ENCODE data around the gene PTPRJ. TPM values are rescaled to one million over a fixed set of nuclear protein-coding genes. Genes with fewer than 3 reads are reported as not detected.

PTPRJ gene
- total RNA-seq, 1 donor from 2014 or later = 6.3 TPM

DNA sequence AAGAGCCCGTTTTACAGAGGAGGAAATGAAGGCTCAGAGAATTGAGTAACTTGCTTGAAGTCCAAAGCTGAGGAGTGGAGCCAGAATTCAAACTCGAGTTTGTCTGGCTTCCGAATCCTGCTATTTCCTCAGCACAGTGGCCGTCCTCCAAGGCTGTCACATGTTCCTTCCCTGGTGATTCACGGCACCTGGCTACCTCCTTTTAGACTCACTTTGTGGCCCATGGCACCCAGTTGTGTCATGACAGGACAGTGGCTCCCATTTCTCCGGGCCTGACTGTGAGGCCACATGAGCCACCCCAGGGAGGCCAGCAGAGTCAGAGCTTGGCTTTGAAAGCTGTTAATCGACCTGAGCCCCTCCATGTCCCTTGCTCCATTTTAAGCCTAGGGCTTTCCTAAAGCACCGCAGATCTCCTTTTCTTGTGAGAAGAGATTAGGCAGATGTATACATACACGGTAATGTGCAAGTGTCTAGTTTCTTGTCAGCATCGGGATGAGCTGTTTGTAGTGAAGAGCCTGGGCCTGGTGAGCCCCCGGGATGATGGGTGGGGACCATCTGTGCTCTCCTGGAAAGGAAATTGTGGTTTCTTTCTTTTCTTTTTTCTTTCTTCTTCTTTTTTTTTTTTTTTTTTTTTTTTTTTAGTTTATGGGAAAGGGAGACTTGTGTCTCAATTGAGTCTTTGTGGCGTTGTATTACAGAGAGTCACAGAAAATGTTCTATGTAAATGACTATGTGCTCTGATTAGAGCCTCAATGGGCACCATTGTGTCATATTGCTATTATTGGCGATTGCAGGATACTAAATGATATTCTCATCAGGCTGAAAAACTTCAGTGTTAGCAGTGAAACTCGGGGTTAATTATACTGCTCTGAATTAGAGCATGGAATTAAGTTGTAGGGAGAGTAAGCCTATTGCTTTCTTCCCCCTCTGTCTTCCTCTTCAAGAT lies 54.8 kb downstream of the PTPRJ start:
- Histone ChIP-seq H3K4me1 (ENCODE audit: control insufficient read depth in 3 of 3, insufficient read depth in 3 of 3, low read length in 3 of 3) (peaks cover 26 to 50% (median 32%) of the 10 kb centered on the region in 3 donors), H3K9me3 (ENCODE audit: control insufficient read depth in 3 of 3, low read length in 3 of 3) (no peaks in the 10 kb centered on the region), H3K9ac (ENCODE audit: low read depth in 1 of 3, low read length in 3 of 3) (no peak overlapping the region), H3K27ac (ENCODE audit: low read depth, low read length) (peak overlapping the region; percentile 73), H3K36me3 (ENCODE audit: control insufficient read depth in 3 of 3, insufficient read depth in 3 of 3, low read length in 3 of 3) (no peaks in the 10 kb centered on the region), H3K27me3 (ENCODE audit: control insufficient read depth in 3 of 3, insufficient read depth in 3 of 3, low read length in 3 of 3) (no peaks in the 10 kb centered on the region), H3K4me3 (ENCODE audit: low read length in 3 of 3) (no peak overlapping the region)

GRCh38 chr11:48036011-48036410 lies 55.7 kb downstream of the PTPRJ start:
- H3K36me3 ChIP-seq (ENCODE audit: control insufficient read depth in 3 of 3, insufficient read depth in 3 of 3, low read length in 3 of 3) = no peaks in the 10 kb centered on the region
- no peaks in the 10 kb centered on the region for H3K9me3 ChIP-seq (ENCODE audit: control insufficient read depth in 3 of 3, low read length in 3 of 3)
- peaks cover 26 to 49% (median 29%) of the 10 kb centered on the region in 3 donors for H3K4me1 ChIP-seq (ENCODE audit: control insufficient read depth in 3 of 3, insufficient read depth in 3 of 3, low read length in 3 of 3)
- H3K4me3 ChIP-seq (ENCODE audit: low read length in 3 of 3) = no peak overlapping the region
- peak overlapping the region; percentile 73 for H3K27ac ChIP-seq (ENCODE audit: low read depth, low read length)
- H3K27me3 ChIP-seq (ENCODE audit: control insufficient read depth in 3 of 3, insufficient read depth in 3 of 3, low read length in 3 of 3) = no peaks in the 10 kb centered on the region
- H3K9ac ChIP-seq (ENCODE audit: low read depth in 1 of 3, low read length in 3 of 3) = no peak overlapping the region

- Histone ChIP-seq H3K27ac (ENCODE audit: low read depth, low read length) (no peak overlapping the region), H3K9ac (ENCODE audit: low read depth in 1 of 3, low read length in 3 of 3) (no peak overlapping the region), H3K36me3 (ENCODE audit: control insufficient read depth in 3 of 3, insufficient read depth in 3 of 3, low read length in 3 of 3) (no peaks in the 10 kb centered on the region), H3K4me1 (ENCODE audit: control insufficient read depth in 3 of 3, insufficient read depth in 3 of 3, low read length in 3 of 3) (peaks cover 23 to 46% (median 26%) of the 10 kb centered on the region in 3 donors), H3K9me3 (ENCODE audit: control insufficient read depth in 3 of 3, low read length in 3 of 3) (no peaks in the 10 kb centered on the region), H3K4me3 (ENCODE audit: low read length in 3 of 3) (no peak overlapping the region), H3K27me3 (ENCODE audit: control insufficient read depth in 3 of 3, insufficient read depth in 3 of 3, low read length in 3 of 3) (no peaks in the 10 kb centered on the region)
These were observed 56.1 kb downstream of the PTPRJ start for GRCh38 chr11:48036466-48036865.

DNA sequence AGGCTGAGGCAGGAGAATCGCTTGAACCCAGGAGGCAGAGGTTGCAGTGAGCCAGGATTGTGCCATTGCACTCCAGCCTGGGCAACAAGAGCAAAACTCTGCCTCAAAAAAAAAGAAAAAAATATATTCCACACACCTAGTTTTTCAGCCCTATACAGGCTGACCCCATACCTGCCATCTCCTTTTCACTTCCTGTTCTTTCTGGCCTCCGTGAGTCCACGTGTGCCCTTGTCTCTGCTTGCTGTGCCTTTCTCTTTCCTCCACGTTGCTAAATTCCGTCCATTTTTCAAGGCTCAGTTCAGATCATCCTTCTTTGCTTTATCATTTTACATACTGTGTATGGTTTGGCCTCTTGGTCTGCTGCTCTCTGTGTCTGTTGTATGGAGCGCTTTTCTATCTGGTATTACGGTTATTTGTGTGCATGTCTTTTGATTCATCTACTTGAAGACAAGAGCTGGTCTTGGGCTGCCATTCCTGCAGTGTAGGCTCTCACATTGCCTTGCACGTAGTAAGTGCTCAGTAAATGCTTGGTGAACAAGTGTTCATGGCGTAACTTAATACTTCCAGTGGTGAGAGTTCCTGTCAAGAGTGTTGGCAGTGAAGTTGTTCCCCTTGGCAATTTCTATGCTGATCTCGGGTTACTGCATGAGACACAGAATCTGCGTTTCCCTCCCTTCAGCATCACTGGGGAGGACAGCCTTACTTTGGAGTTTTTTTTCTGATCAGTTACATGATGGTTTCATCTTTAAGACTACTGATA lies 57.5 kb downstream of the PTPRJ start:
- Histone ChIP-seq H3K36me3 (ENCODE audit: control insufficient read depth in 3 of 3, insufficient read depth in 3 of 3, low read length in 3 of 3) (no peaks in the 10 kb centered on the region), H3K9me3 (ENCODE audit: control insufficient read depth in 3 of 3, low read length in 3 of 3) (no peaks in the 10 kb centered on the region), H3K4me1 (ENCODE audit: control insufficient read depth in 3 of 3, insufficient read depth in 3 of 3, low read length in 3 of 3) (peaks cover 21 to 40% (median 23%) of the 10 kb centered on the region in 3 donors), H3K27ac (ENCODE audit: low read depth, low read length) (no peak overlapping the region), H3K4me3 (ENCODE audit: low read length in 3 of 3) (no peak overlapping the region), H3K9ac (ENCODE audit: low read depth in 1 of 3, low read length in 3 of 3) (no peak overlapping the region), H3K27me3 (ENCODE audit: control insufficient read depth in 3 of 3, insufficient read depth in 3 of 3, low read length in 3 of 3) (no peaks in the 10 kb centered on the region)

GRCh38 chr11:48040830-48041444 lies 60.6 kb downstream of the PTPRJ start:
- Histone ChIP-seq H3K4me3 (ENCODE audit: low read length in 3 of 3) (no peak overlapping the region), H3K9me3 (ENCODE audit: control insufficient read depth in 3 of 3, low read length in 3 of 3) (no peaks in the 10 kb centered on the region), H3K27me3 (ENCODE audit: control insufficient read depth in 3 of 3, insufficient read depth in 3 of 3, low read length in 3 of 3) (no peaks in the 10 kb centered on the region), H3K4me1 (ENCODE audit: control insufficient read depth in 3 of 3, insufficient read depth in 3 of 3, low read length in 3 of 3) (peaks cover 10 to 32% (median 12%) of the 10 kb centered on the region in 3 donors), H3K9ac (ENCODE audit: low read depth in 1 of 3, low read length in 3 of 3) (no peak overlapping the region), H3K36me3 (ENCODE audit: control insufficient read depth in 3 of 3, insufficient read depth in 3 of 3, low read length in 3 of 3) (no peaks in the 10 kb centered on the region), H3K27ac (ENCODE audit: low read depth, low read length) (no peak overlapping the region)

- Histone ChIP-seq H3K27ac (ENCODE audit: low read depth, low read length) (no peak overlapping the region), H3K27me3 (ENCODE audit: control insufficient read depth in 3 of 3, insufficient read depth in 3 of 3, low read length in 3 of 3) (no peaks in the 10 kb centered on the region), H3K9me3 (ENCODE audit: control insufficient read depth in 3 of 3, low read length in 3 of 3) (no peaks in the 10 kb centered on the region), H3K9ac (ENCODE audit: low read depth in 1 of 3, low read length in 3 of 3) (no peak overlapping the region), H3K36me3 (ENCODE audit: control insufficient read depth in 3 of 3, insufficient read depth in 3 of 3, low read length in 3 of 3) (no peaks in the 10 kb centered on the region), H3K4me3 (ENCODE audit: low read length in 3 of 3) (no peak overlapping the region), H3K4me1 (ENCODE audit: control insufficient read depth in 3 of 3, insufficient read depth in 3 of 3, low read length in 3 of 3) (peaks cover 3 to 22% (median 6%) of the 10 kb centered on the region in 3 donors)
These were observed 61.7 kb downstream of the PTPRJ start for GRCh38 chr11:48041877-48042695.

DNA sequence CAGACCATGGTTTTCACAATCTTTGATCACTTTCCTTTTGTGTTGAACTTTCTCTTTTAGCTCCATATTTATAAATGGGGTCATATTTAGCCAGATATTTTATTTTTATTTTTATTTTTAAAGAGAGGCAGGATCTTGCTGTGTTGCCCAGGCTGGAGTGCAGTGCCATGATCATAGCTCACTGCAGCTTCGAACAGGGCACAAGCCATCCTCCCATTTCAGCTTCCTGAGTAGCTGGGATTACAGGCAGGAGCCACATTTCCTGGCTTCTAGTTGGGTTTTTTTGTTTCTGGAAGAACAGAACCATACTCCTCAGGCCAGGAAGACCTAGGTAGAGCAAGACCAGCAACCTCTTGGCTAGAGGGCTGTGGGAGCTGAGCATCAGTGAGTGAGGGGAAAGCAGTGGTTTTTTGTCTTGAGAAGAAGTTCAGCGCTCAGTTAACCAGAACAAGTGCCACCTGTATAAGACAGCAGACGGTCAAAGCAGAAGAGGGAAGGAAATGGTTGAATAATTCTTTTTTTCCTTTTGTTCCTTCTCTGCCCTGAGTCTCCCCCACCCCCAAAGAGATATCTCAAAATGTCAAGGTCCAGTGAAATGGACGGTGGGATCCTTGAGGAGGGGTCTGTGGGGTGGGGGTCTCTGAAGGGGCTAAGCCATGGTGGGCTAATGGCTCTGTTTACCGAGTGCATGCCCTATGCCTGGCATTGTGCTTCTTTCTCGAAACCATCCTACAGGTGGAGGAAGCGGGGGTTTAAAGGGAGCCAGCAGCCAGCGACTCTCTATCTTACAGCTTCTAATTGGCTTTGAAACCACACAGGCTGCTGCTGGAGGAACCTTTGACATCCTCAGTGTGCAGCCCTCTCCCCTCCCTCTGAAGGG lies 63.0 kb downstream of the PTPRJ start:
- Histone ChIP-seq H3K4me1 (ENCODE audit: control insufficient read depth in 3 of 3, insufficient read depth in 3 of 3, low read length in 3 of 3) (peaks cover 3 to 16% (median 6%) of the 10 kb centered on the region in 3 donors), H3K9me3 (ENCODE audit: control insufficient read depth in 3 of 3, low read length in 3 of 3) (no peaks in the 10 kb centered on the region), H3K36me3 (ENCODE audit: control insufficient read depth in 3 of 3, insufficient read depth in 3 of 3, low read length in 3 of 3) (no peaks in the 10 kb centered on the region), H3K4me3 (ENCODE audit: low read length in 3 of 3) (no peak overlapping the region), H3K27me3 (ENCODE audit: control insufficient read depth in 3 of 3, insufficient read depth in 3 of 3, low read length in 3 of 3) (no peaks in the 10 kb centered on the region), H3K9ac (ENCODE audit: low read depth in 1 of 3, low read length in 3 of 3) (no peak overlapping the region), H3K27ac (ENCODE audit: low read depth, low read length) (no peak overlapping the region)

DNA sequence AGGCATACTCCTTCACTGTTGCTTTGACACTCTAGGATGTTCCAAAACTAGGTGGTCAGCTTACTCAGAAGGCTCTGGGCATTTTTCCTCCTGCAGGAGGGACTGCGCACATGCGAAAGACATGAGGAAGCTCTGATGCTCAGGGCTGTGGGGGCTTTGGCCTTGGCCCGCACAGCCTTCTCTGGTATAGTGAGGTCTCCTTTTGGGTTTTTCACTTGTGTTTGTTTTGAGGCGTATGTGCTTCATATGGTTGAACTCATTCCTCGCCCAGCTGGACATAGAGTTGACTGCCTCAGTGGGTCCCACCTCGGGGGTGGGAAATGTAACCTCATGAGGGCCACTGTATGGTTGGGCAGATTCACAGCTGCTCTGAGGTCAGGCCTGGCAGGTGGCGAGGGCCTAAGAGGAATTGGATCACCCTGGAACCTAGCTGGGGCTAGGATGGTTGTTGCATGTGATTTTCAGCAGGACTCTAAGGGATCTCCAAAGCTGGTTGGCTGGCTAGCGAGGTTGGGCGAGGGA lies 63.7 kb downstream of the PTPRJ start:
- Histone ChIP-seq H3K9ac (ENCODE audit: low read depth in 1 of 3, low read length in 3 of 3) (no peak overlapping the region), H3K27ac (ENCODE audit: low read depth, low read length) (no peak overlapping the region), H3K9me3 (ENCODE audit: control insufficient read depth in 3 of 3, low read length in 3 of 3) (no peaks in the 10 kb centered on the region), H3K4me1 (ENCODE audit: control insufficient read depth in 3 of 3, insufficient read depth in 3 of 3, low read length in 3 of 3) (peaks cover 3 to 16% (median 6%) of the 10 kb centered on the region in 3 donors), H3K27me3 (ENCODE audit: control insufficient read depth in 3 of 3, insufficient read depth in 3 of 3, low read length in 3 of 3) (no peaks in the 10 kb centered on the region), H3K4me3 (ENCODE audit: low read length in 3 of 3) (no peak overlapping the region), H3K36me3 (ENCODE audit: control insufficient read depth in 3 of 3, insufficient read depth in 3 of 3, low read length in 3 of 3) (no peaks in the 10 kb centered on the region)
